Mesendoderm (in vitro differentiated cells): ENCODE results near the gene LCP2.
A peak's percentile ranks its signal among the peaks of the same experiment; 100 is the strongest.

Experiments
- DNase-seq: peaks from one replicate; pipeline ENCODE4 v3.0.0; 2013
- H2AK5ac ChIP-seq: 2 replicates; pipeline ENCODE4 v1.6.1; 2013; ENCODE audit warnings: low read length, inconsistent platforms
- H2BK120ac ChIP-seq: 2 replicates; pipeline ENCODE4 v1.6.1; 2013; ENCODE audit warnings: low read depth, mild to moderate bottlenecking, low read length, moderate library complexity, mixed read lengths
- H2BK15ac ChIP-seq: replicated peaks from 2 replicates; pipeline ENCODE4 v1.6.1; 2013; ENCODE audit warnings: low read depth, mild to moderate bottlenecking, moderate library complexity
- H2BK5ac ChIP-seq: 2 replicates; pipeline ENCODE4 v1.6.1; 2013; ENCODE audit warnings: low read length, inconsistent platforms
- H3K18ac ChIP-seq: 2 replicates; pipeline ENCODE4 v1.6.1; 2013; ENCODE audit warnings: mild to moderate bottlenecking, low read length, mixed read lengths
- H3K23ac ChIP-seq: one replicate; pipeline ENCODE4 v1.6.1; 2013; ENCODE audit warnings: low read length
- H3K27ac ChIP-seq: 2 replicates; pipeline ENCODE4 v1.5.1; 2013; ENCODE audit warnings: low read depth, mild to moderate bottlenecking, inconsistent platforms, low read length, moderate library complexity
- H3K27me3 ChIP-seq: 2 replicates; pipeline ENCODE4 v1.6.1; 2013; ENCODE audit warnings: low read length, control low read depth, mild to moderate bottlenecking, inconsistent platforms; ENCODE audit not compliant: insufficient read depth, poor library complexity
- H3K36me3 ChIP-seq: 2 replicates; pipeline ENCODE4 v1.6.1; 2013; ENCODE audit warnings: low read length, inconsistent platforms; ENCODE audit not compliant: control insufficient read depth, insufficient read depth
- H3K4ac ChIP-seq: one replicate; pipeline ENCODE4 v1.6.1; 2013; ENCODE audit warnings: low read depth, mild to moderate bottlenecking, low read length, moderate library complexity
- H3K4me1 ChIP-seq: 2 replicates; pipeline ENCODE4 v1.6.1; 2013; ENCODE audit warnings: low read depth, low read length, inconsistent platforms; ENCODE audit not compliant: control insufficient read depth
- H3K4me2 ChIP-seq: 2 replicates; pipeline ENCODE4 v1.6.1; 2013; ENCODE audit warnings: low read length
- H3K4me3 ChIP-seq: 2 replicates; pipeline ENCODE4 v1.5.1; 2013; ENCODE audit warnings: mild to moderate bottlenecking, low read length
- H3K56ac ChIP-seq: one replicate; pipeline ENCODE4 v1.6.1; 2013; ENCODE audit warnings: low read length
- H3K79me1 ChIP-seq: 2 replicates; pipeline ENCODE4 v1.6.1; 2013; ENCODE audit warnings: low read length, inconsistent platforms
- H3K79me2 ChIP-seq: 2 replicates; pipeline ENCODE4 v1.6.1; 2013; ENCODE audit warnings: mild to moderate bottlenecking, low read length; ENCODE audit not compliant: control insufficient read depth, insufficient read depth
- H3K9ac ChIP-seq: 2 replicates; pipeline ENCODE4 v1.6.1; 2013; ENCODE audit warnings: low read length, inconsistent platforms
- H4K5ac ChIP-seq: one replicate; pipeline ENCODE4 v1.6.1; 2013; ENCODE audit warnings: low read length
- H4K8ac ChIP-seq: one replicate; pipeline ENCODE4 v1.6.1; 2013; ENCODE audit warnings: low read depth, mild to moderate bottlenecking, control low read depth, low read length, moderate library complexity
- WGBS: extraction: QIAGEN DNeasy Blood & Tissue Kit; methylation state at CpG from one replicate; pipeline ENCODE4 v1.1.7; 2013; ENCODE audit warnings: low lambda C conversion rate, missing lambda C conversion rate; ENCODE audit not compliant: insufficient coverage; ENCODE audit errors: extremely low coverage; 5-methylcytosine and 5-hydroxymethylcytosine counted together

The LCP2 gene

GRCh38 chr5:170226129-170226615, 71.4 kb downstream of the LCP2 start:
- no peak overlapping the region for H4K8ac ChIP-seq
- no peaks in the 10 kb centered on the region for H3K36me3 ChIP-seq
- no peak overlapping the region for H3K9ac ChIP-seq
- H3K79me1 ChIP-seq = no peaks in the 10 kb centered on the region
- H3K27ac ChIP-seq = no peak overlapping the region
- no peak overlapping the region for H3K23ac ChIP-seq
- peaks cover 4% of the 10 kb centered on the region for H3K4me1 ChIP-seq
- no peak overlapping the region for H2BK120ac ChIP-seq
- no peak overlapping the region for H3K4me2 ChIP-seq
- no peaks in the 10 kb centered on the region for H3K79me2 ChIP-seq
- no peak overlapping the region for H2AK5ac ChIP-seq
- H3K18ac ChIP-seq = no peak overlapping the region
- WGBS = no CpG with 5 or more reads among the region's 9 CpGs
- H2BK15ac ChIP-seq = no peak overlapping the region
- no peak overlapping the region for H2BK5ac ChIP-seq
- no peak overlapping the region for H4K5ac ChIP-seq
- no peak overlapping the region for H3K56ac ChIP-seq
- no peak overlapping the region for H3K4me3 ChIP-seq
- no peak for DNase-seq
- no peak overlapping the region for H3K4ac ChIP-seq
- H3K27me3 ChIP-seq = no peaks in the 10 kb centered on the region

GRCh38 chr5:170225326-170226128, 72.0 kb downstream of the LCP2 start:
- Histone ChIP-seq H3K27me3 (no peaks in the 10 kb centered on the region), H3K56ac (no peak overlapping the region), H3K4me2 (no peak overlapping the region), H2AK5ac (no peak overlapping the region), H3K4ac (no peak overlapping the region), H2BK5ac (no peak overlapping the region), H3K9ac (no peak overlapping the region), H3K4me3 (no peak overlapping the region), H4K5ac (no peak overlapping the region), H3K79me2 (no peaks in the 10 kb centered on the region), H3K36me3 (no peaks in the 10 kb centered on the region), H3K18ac (no peak overlapping the region), H3K23ac (no peak overlapping the region), H2BK15ac (no peak overlapping the region), H3K79me1 (no peaks in the 10 kb centered on the region), H4K8ac (no peak overlapping the region), H2BK120ac (no peak overlapping the region), H3K27ac (no peak overlapping the region), H3K4me1 (peaks cover 4% of the 10 kb centered on the region)
- peak; percentile 87 for DNase-seq
- no CpG with 5 or more reads among the region's 7 CpGs for WGBS

- Histone ChIP-seq H2AK5ac (no peak overlapping the region), H3K36me3 (no peaks in the 10 kb centered on the region), H3K9ac (no peak overlapping the region), H3K4ac (no peak overlapping the region), H2BK15ac (no peak overlapping the region), H3K27ac (peak overlapping the region; percentile 9), H3K4me3 (no peak overlapping the region), H2BK5ac (peak overlapping the region; percentile 20), H3K79me1 (no peaks in the 10 kb centered on the region), H4K5ac (no peak overlapping the region), H4K8ac (no peak overlapping the region), H3K23ac (no peak overlapping the region), H3K4me1 (peaks cover 4% of the 10 kb centered on the region), H2BK120ac (peak overlapping the region; percentile 8), H3K79me2 (no peaks in the 10 kb centered on the region), H3K4me2 (no peak overlapping the region), H3K56ac (peak overlapping the region; percentile 62), H3K27me3 (no peaks in the 10 kb centered on the region), H3K18ac (peak overlapping the region; percentile 4)
- no CpG with 5 or more reads among the region's 5 CpGs for WGBS
- no peak for DNase-seq
Observed at GRCh38 chr5:170223906-170224305, 73.7 kb downstream of the LCP2 start.

- Histone ChIP-seq H4K5ac (no peak overlapping the region), H3K4me2 (no peak overlapping the region), H2BK15ac (no peak overlapping the region), H3K79me2 (no peaks in the 10 kb centered on the region), H3K36me3 (no peaks in the 10 kb centered on the region), H3K18ac (no peak overlapping the region), H3K4me3 (no peak overlapping the region), H3K9ac (no peak overlapping the region), H3K56ac (no peak overlapping the region), H3K79me1 (no peaks in the 10 kb centered on the region), H2AK5ac (no peak overlapping the region), H3K23ac (no peak overlapping the region), H4K8ac (no peak overlapping the region), H3K27me3 (no peaks in the 10 kb centered on the region), H2BK120ac (no peak overlapping the region), H3K4me1 (peaks cover 4% of the 10 kb centered on the region), H2BK5ac (no peak overlapping the region), H3K27ac (no peak overlapping the region), H3K4ac (no peak overlapping the region)
- DNase-seq = no peak
Observed at GRCh38 chr5:170223360-170223759, 74.2 kb downstream of the LCP2 start.

- H3K79me2 ChIP-seq = no peaks in the 10 kb centered on the region
- no peak overlapping the region for H3K4ac ChIP-seq
- WGBS = no CpG with 5 or more reads among the region's 6 CpGs
- no peaks in the 10 kb centered on the region for H3K36me3 ChIP-seq
- no peak overlapping the region for H3K23ac ChIP-seq
- H3K9ac ChIP-seq = no peak overlapping the region
- no peak overlapping the region for H3K27ac ChIP-seq
- H4K5ac ChIP-seq = no peak overlapping the region
- no peak overlapping the region for H3K18ac ChIP-seq
- no peak overlapping the region for H4K8ac ChIP-seq
- H3K79me1 ChIP-seq = no peaks in the 10 kb centered on the region
- H2BK120ac ChIP-seq = no peak overlapping the region
- H2AK5ac ChIP-seq = no peak overlapping the region
- no peak overlapping the region for H3K56ac ChIP-seq
- no peak overlapping the region for H3K4me2 ChIP-seq
- H3K27me3 ChIP-seq = no peaks in the 10 kb centered on the region
- DNase-seq = peak; percentile 88
- no peak overlapping the region for H2BK5ac ChIP-seq
- H2BK15ac ChIP-seq = no peak overlapping the region
- no peak overlapping the region for H3K4me3 ChIP-seq
- H3K4me1 ChIP-seq = peaks cover 4% of the 10 kb centered on the region
Observed at GRCh38 chr5:170221327-170221741, 76.2 kb downstream of the LCP2 start.

- WGBS = no CpG with 5 or more reads among the region's 2 CpGs
- H3K27ac ChIP-seq = no peak overlapping the region
- no peak overlapping the region for H3K4me2 ChIP-seq
Observed at GRCh38 chr5:170220191-170220590, 77.4 kb downstream of the LCP2 start.

More at GRCh38 chr5:170220191-170220590, 77.4 kb downstream of the LCP2 start:
- no peak overlapping the region for H4K5ac ChIP-seq
- H3K79me1 ChIP-seq = no peaks in the 10 kb centered on the region
- no peak overlapping the region for H3K4me3 ChIP-seq
- H2BK120ac ChIP-seq = no peak overlapping the region
- H3K4me1 ChIP-seq = peaks cover 4% of the 10 kb centered on the region
- no peak overlapping the region for H3K56ac ChIP-seq
- no peak overlapping the region for H3K18ac ChIP-seq
- no peak overlapping the region for H3K9ac ChIP-seq
- no peak overlapping the region for H3K4ac ChIP-seq
- H2BK5ac ChIP-seq = no peak overlapping the region
- H3K23ac ChIP-seq = no peak overlapping the region
- no peak overlapping the region for H4K8ac ChIP-seq
- no peak overlapping the region for H2BK15ac ChIP-seq
- H2AK5ac ChIP-seq = no peak overlapping the region
- no peaks in the 10 kb centered on the region for H3K36me3 ChIP-seq
- H3K79me2 ChIP-seq = no peaks in the 10 kb centered on the region
- H3K27me3 ChIP-seq = no peaks in the 10 kb centered on the region
- DNase-seq = peak; percentile 18
